ENCODE data around the gene SUCLG1.

The SUCLG1 gene

DNA sequence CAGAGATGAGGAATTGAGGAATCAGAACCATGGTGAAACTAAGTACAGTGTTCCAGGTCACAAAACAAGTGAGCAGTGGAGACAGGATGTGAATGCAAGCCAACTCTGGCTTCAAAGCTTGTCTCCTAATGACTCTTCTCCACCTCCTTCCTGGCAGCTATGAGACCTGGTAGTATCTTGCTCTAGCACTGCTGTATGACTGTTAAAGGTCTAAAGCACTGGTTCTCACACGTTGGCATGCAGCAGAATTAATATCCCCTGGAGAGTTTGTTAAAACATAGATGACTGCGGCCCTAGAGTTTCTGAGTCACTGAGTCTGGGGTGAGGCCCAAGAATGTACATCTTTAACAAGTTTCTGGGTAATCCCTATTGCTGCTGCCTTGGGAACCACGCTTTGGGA, 63.3 kb downstream of the SUCLG1 start:
- peak; percentile 26 for DNase-seq (ENCODE audit: low read depth)
- H3K4me3 ChIP-seq (ENCODE audit: low read depth, low read length), result no peak overlapping the region
- TF ChIP-seq, protein P1, sequence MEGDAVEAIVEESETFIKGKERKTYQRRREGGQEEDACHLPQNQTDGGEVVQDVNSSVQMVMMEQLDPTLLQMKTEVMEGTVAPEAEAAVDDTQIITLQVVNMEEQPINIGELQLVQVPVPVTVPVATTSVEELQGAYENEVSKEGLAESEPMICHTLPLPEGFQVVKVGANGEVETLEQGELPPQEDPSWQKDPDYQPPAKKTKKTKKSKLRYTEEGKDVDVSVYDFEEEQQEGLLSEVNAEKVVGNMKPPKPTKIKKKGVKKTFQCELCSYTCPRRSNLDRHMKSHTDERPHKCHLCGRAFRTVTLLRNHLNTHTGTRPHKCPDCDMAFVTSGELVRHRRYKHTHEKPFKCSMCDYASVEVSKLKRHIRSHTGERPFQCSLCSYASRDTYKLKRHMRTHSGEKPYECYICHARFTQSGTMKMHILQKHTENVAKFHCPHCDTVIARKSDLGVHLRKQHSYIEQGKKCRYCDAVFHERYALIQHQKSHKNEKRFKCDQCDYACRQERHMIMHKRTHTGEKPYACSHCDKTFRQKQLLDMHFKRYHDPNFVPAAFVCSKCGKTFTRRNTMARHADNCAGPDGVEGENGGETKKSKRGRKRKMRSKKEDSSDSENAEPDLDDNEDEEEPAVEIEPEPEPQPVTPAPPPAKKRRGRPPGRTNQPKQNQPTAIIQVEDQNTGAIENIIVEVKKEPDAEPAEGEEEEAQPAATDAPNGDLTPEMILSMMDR (conservative IDR thresholded peaks at IDR 0.05; ENCODE audit: low read depth, low read length), result no peak

DNA sequence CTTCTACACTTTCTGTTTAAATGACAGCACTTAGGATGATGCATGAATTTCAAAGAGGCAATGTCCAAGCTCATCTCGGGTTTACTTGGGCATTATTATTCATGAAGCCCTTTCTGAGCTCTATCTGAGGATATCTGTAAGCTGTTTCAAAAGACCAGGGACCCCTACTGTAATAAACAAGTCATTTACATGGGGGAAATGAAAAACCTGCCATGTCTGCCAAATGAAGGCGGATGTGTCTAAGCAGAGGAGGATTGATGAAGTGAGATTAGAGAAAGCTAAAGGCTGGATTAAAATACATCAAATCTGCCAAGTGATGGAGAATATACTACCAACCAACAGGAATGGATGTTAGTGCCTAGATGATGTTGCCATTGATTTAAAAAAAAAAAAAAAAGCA, 64.5 kb downstream of the SUCLG1 start:
- H3K4me3 ChIP-seq (ENCODE audit: low read depth, low read length), result no peak overlapping the region
- TF ChIP-seq, protein P1 (conservative IDR thresholded peaks at IDR 0.05; ENCODE audit: low read depth, low read length), result no peak
- no peak for DNase-seq (ENCODE audit: low read depth)

DNA sequence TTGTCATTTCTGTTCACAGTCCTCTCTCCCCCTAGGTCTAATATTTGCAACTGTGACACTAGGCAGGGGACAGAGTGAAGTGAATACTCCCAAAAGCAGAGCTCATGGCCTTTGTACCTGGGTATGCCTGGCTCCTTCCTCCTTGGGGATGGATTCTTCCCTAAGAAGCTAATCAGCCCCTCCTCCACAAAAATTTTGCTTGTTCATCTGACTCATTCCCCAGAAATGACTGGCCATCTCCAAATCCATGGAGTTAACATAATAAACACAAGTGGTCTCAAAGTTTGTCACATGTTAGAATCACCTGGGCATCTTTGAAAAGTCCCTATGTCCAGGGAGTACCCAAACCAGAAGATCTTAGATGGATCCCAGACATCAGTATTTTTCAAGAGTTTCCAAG, 65.3 kb downstream of the SUCLG1 start:
- TF ChIP-seq, protein P1 (conservative IDR thresholded peaks at IDR 0.05; ENCODE audit: low read depth, low read length), result no peak
- peak; percentile 7 for DNase-seq (ENCODE audit: low read depth)
- H3K4me3 ChIP-seq (ENCODE audit: low read depth, low read length), result no peak overlapping the region

DNA sequence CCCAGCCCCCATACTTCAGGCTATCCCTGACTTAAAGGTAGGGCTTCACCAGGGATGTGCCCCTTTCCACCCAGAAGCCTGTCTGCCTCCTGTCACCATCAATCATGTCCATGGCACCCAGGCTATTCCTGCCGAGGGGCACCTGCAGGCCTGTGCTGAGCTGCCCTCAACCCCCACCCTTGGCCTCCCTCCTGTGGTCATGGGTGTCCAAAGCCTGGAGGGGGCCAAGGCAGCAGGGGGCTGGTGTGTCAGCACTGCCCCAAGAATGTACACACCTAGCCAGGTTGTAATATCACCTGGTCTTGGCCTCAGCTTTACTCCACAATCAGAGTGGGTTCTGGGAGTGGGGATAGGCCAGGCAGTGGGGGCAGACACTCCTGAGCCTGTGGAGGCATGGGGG, 69.3 kb downstream of the SUCLG1 start:
- H3K4me3 ChIP-seq (ENCODE audit: low read depth, low read length), result no peak overlapping the region
- no peak for DNase-seq (ENCODE audit: low read depth)
- TF ChIP-seq, protein P1 (conservative IDR thresholded peaks at IDR 0.05; ENCODE audit: low read depth, low read length), result no peak

DNA sequence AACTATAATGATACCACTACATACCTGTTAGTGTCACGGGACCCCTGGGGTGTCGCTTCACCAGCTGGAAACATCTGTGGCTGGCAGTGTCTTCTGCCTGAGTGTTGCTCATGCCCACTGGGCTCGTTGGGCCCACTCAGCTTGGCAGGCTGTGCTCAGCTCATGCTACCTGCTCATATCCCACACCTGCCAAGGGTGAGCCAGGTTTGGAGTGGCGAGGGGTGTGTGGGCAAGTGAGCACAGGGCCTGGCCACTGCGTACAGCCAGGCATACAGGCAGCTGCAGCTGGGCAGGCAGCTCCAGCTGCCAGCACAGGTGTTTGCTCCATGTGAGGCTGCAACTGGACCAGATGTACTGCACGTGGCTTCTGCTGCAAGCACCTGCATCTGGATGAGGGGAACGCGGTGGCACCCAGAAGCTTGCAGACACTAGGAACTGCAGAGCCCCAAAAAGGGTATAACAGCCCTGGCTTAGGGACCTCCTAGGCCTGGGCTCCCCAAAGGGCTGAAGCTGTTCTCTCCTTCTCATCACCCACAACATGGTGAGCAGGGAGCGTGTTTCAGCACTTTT, 70.1 kb downstream of the SUCLG1 start:
- no peak overlapping the region for H3K4me3 ChIP-seq (ENCODE audit: low read depth, low read length)
- TF ChIP-seq, protein P1 (conservative IDR thresholded peaks at IDR 0.05; ENCODE audit: low read depth, low read length), result no peak
- DNase-seq (ENCODE audit: low read depth), result no peak

DNA sequence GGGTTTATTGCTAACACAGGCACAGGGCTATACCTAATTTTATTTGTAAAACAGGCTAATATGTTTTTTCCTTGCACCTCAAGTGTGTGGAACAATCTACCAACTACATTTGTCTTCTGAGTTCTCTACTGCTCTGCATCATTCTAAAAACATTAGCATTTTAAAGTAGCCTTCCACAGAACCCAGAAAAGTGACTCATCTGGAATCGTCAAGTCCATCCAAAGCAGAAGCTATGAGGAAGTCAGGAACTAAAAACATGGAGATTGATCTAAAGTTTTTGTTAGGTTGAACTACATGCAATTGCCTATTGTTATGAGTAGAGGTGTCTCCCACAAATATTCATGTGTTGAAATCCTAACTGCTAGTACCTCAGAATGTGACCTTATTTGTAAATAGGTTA, 70.9 kb downstream of the SUCLG1 start:
- no peak for DNase-seq (ENCODE audit: low read depth)
- TF ChIP-seq, protein P1 (conservative IDR thresholded peaks at IDR 0.05; ENCODE audit: low read depth, low read length), result no peak
- no peak overlapping the region for H3K4me3 ChIP-seq (ENCODE audit: low read depth, low read length)

DNA sequence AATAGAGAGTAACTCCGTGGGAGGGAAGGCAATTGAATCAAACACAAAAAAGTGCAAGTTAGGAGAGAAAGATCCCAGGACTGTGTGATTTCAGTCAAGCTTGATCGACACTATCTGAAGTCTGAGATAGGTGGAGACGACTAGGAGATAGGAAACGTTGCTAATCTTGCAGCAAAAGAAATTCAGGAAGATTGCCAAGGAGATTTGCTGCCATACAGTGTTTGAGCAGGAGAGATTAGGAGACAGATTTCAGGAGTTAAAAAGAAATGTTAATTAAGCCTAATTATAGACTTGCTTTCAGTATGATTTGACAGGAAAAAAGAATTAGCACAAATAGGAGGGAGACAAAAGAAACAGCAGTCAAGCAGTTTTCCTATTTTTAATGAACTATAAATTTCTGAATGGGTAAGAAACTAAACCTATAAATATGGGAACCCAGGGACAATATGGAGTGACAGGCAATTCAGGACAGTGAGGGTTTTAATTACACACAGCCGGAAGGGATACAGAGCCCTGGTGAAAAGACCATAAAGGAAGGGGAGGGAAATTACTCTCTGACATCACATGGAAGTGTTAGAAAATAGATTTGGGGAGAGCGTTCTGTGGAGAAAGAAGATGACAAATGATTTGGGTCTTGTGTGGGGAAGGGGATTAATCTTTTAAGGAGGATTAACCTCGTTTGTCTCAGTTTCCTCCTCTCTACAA, 72.6 kb downstream of the SUCLG1 start:
- DNase-seq (ENCODE audit: low read depth), result no peak
- H3K4me3 ChIP-seq (ENCODE audit: low read depth, low read length), result no peak overlapping the region
- TF ChIP-seq, protein P1 (conservative IDR thresholded peaks at IDR 0.05; ENCODE audit: low read depth, low read length), result no peak
